Natural killer cell (primary cell): ENCODE data around the gene PLEKHH2. TPM values are rescaled to one million over a fixed set of nuclear protein-coding genes. Genes with fewer than 3 reads are reported as not detected.
A peak's percentile ranks its signal among the peaks of the same experiment; 100 is the strongest.

Experiments
- ATAC-seq, 3 donors: fragments of 150-1000 bp in 2 of 3; fragments of 200-7000 bp in 1 of 3; cut with Tn5 transposase; 1 replicate in 1 of 3; 2 replicates in 2 of 3; pipeline ENCODE4 v1.10.0; 2021; ENCODE audit warnings: mild to moderate bottlenecking in 2 of 3, moderate library complexity in 2 of 3
- DNase-seq, 2 donors: peaks; one replicate each; pipeline versions ENCODE4 v3.0.0 to v3.0.0-alpha.2; 2013 to 2021; ENCODE audit warnings: mixed read lengths in 1 of 2
- H3K27ac ChIP-seq: one replicate; pipeline ENCODE4 v1.5.1; 2013; ENCODE audit warnings: mild to moderate bottlenecking, low read length
- H3K27me3 ChIP-seq: one replicate; pipeline ENCODE4 v1.6.1; 2013; ENCODE audit warnings: low read length; ENCODE audit not compliant: control insufficient read depth, insufficient read depth
- H3K36me3 ChIP-seq: one replicate; pipeline ENCODE4 v1.6.1; 2013; ENCODE audit warnings: low read length; ENCODE audit not compliant: control insufficient read depth, insufficient read depth
- H3K4me1 ChIP-seq: one replicate; pipeline ENCODE4 v1.6.1; 2013; ENCODE audit warnings: low read length; ENCODE audit not compliant: control insufficient read depth, insufficient read depth
- H3K4me3 ChIP-seq: one replicate; pipeline ENCODE4 v1.5.1; 2013; ENCODE audit warnings: low read length
- H3K9me3 ChIP-seq: one replicate; pipeline ENCODE4 v1.6.1; 2013; ENCODE audit warnings: low read length; ENCODE audit not compliant: control insufficient read depth, insufficient read depth
- H3K27ac Mint-ChIP-seq, 2 donors: one replicate each; pipeline ENCODE4 v1.8.0; 2022; ENCODE audit warnings: mild to moderate bottlenecking in 2 of 2, mixed read lengths in 2 of 2, moderate library complexity in 1 of 2
- H3K27me3 Mint-ChIP-seq, 2 donors: one replicate each; pipeline ENCODE4 v1.8.0; 2022; ENCODE audit warnings: low read depth in 2 of 2, mixed read lengths in 2 of 2
- H3K36me3 Mint-ChIP-seq: one replicate; pipeline ENCODE4 v1.8.0; 2022; ENCODE audit warnings: mixed read lengths
- H3K4me1 Mint-ChIP-seq, 2 donors: one replicate each; pipeline ENCODE4 v1.8.0; 2022; ENCODE audit warnings: mixed read lengths in 2 of 2
- H3K4me3 Mint-ChIP-seq: one replicate; pipeline ENCODE4 v1.8.0; 2022; ENCODE audit warnings: mild to moderate bottlenecking, moderate library complexity, mixed read lengths
- H3K9me3 Mint-ChIP-seq, 2 donors: one replicate each; pipeline ENCODE4 v1.8.0; 2022; ENCODE audit warnings: mixed read lengths in 2 of 2
- CTCF ChIP-seq: fragments of 200-600 bp; IDR thresholded peaks from one replicate; pipeline ENCODE4 v1.8.0; 2022; ENCODE audit warnings: antibody characterized with exemption
- WGBS: methylation state at CpG from one replicate; pipeline ENCODE4 v1.1.7; 2013; ENCODE audit warnings: missing lambda C conversion rate; ENCODE audit not compliant: insufficient coverage; 5-methylcytosine and 5-hydroxymethylcytosine counted together
- intact Hi-C: fragments of 100-400 bp; cut with micrococcal nuclease; formaldehyde crosslinking; loops from one replicate; pipeline ENCODE4 v1.14.2; 2022
- total RNA-seq, 4 donors: library from RNA; stranded (reverse); fragments of 120-200 nt in 1 of 4; gene quantifications; one replicate each; pipeline versions ENCODE4 v1.2.3 to v1.2.4, GENCODE V29; 2013 to 2022

The PLEKHH2 gene
- under 1 TPM; 0.07 to 0.28 (median 0.19) TPM for total RNA-seq
- total RNA-seq (2013): 0.18 TPM

- no peaks in the 10 kb centered on the region for H3K36me3 Mint-ChIP-seq
- H3K4me1 Mint-ChIP-seq: peaks cover 7 to 13% of the 10 kb centered on the region in 2 donors
- TF ChIP-seq CTCF: no peak
- H3K27ac ChIP-seq: no peak within 1 kb of the TSS
- H3K4me3 ChIP-seq: peak within 1 kb of the TSS; percentile 35
- WGBS: 2% methylated on average over 75 of the region's 75 CpGs
- H3K9me3 ChIP-seq: peaks cover 9% of the 10 kb centered on the region
- peaks cover 49 to 63% of the 10 kb centered on the region in 2 donors for H3K27me3 Mint-ChIP-seq
- peaks cover 28% of the 10 kb centered on the region for H3K27me3 ChIP-seq
- H3K4me1 ChIP-seq: peaks cover 20% of the 10 kb centered on the region
- DNase-seq: peak; percentile 68 to 90
- peaks cover 3 to 4% of the 10 kb centered on the region in 2 donors for H3K9me3 Mint-ChIP-seq
- no peaks in the 10 kb centered on the region for H3K36me3 ChIP-seq
- H3K27ac Mint-ChIP-seq: no peak within 1 kb of the TSS
- peak within 1 kb of the TSS; percentile 88 for H3K4me3 Mint-ChIP-seq
- intact Hi-C loops: no loop called here
- peak; percentile 95 to 100 (median 99) for ATAC-seq
Measured at GRCh38 chr2:43637030-43637803, at the start of gene PLEKHH2. Gene PLEKHH2, plus strand, starts transcription at chr2:43637260. Its CDS starts 7,414 bp downstream, at chr2:43644674.

GRCh38 chr2:43592443-43592842, 44.6 kb upstream of the PLEKHH2 start:
- no peak overlapping the region for H3K27ac Mint-ChIP-seq

GRCh38 chr2:43593254-43593653, 43.8 kb upstream of the PLEKHH2 start:
- H3K9me3 ChIP-seq: no peaks in the 10 kb centered on the region
- no peak overlapping the region for H3K4me3 ChIP-seq
- ATAC-seq: no peak
- whole genome bisulfite sequencing: 77% methylated on average over 3 of the region's 3 CpGs
- no peak for TF ChIP-seq CTCF
- H3K27ac ChIP-seq: no peak overlapping the region
- no peak for DNase-seq
- Mint-ChIP-seq H3K4me3 (no peak overlapping the region), H3K9me3 (no peaks in the 10 kb centered on the region), H3K27ac (no peak overlapping the region), H3K4me1 (peaks cover 23 to 24% of the 10 kb centered on the region in 2 donors), H3K36me3 (no peaks in the 10 kb centered on the region), H3K27me3 (peaks cover 0 to 4% of the 10 kb centered on the region in 2 donors)
- intact Hi-C loops: no loop called here
- H3K4me1 ChIP-seq: peaks cover 15% of the 10 kb centered on the region
- peaks cover 30% of the 10 kb centered on the region for H3K36me3 ChIP-seq
- no peaks in the 10 kb centered on the region for H3K27me3 ChIP-seq

More at GRCh38 chr2:43592443-43592842, 44.6 kb upstream of the PLEKHH2 start:
- Mint-ChIP-seq H3K4me3 (no peak overlapping the region), H3K36me3 (no peaks in the 10 kb centered on the region), H3K27me3 (no peaks in the 10 kb centered on the region), H3K4me1 (peaks cover 23 to 24% of the 10 kb centered on the region in 2 donors), H3K9me3 (no peaks in the 10 kb centered on the region)
- intact Hi-C loops: no loop called here
- no peak overlapping the region for H3K27ac ChIP-seq
- H3K4me1 ChIP-seq: peaks cover 15% of the 10 kb centered on the region
- no peak overlapping the region for H3K4me3 ChIP-seq
- peaks cover 36% of the 10 kb centered on the region for H3K36me3 ChIP-seq
- H3K9me3 ChIP-seq: no peaks in the 10 kb centered on the region
- no peak for TF ChIP-seq CTCF
- ATAC-seq: no peak
- DNase-seq: no peak
- H3K27me3 ChIP-seq: no peaks in the 10 kb centered on the region
